NCI-H1417 (cell line): ENCODE results near the gene HEPN1.
A peak's percentile ranks its signal among the peaks of the same experiment; 100 is the strongest.
"Not testable (repeated sequence)": the region's sequence is repeated elsewhere in the genome, so short reads cannot be mapped to it uniquely, and the experiment has no call there.

Experiments used
- DNase-seq, 3 experiments: peaks; one replicate each; lab custom pipeline; 2025; lab: John Stamatoyannopoulos, UW

HEPN1 gene

DNA sequence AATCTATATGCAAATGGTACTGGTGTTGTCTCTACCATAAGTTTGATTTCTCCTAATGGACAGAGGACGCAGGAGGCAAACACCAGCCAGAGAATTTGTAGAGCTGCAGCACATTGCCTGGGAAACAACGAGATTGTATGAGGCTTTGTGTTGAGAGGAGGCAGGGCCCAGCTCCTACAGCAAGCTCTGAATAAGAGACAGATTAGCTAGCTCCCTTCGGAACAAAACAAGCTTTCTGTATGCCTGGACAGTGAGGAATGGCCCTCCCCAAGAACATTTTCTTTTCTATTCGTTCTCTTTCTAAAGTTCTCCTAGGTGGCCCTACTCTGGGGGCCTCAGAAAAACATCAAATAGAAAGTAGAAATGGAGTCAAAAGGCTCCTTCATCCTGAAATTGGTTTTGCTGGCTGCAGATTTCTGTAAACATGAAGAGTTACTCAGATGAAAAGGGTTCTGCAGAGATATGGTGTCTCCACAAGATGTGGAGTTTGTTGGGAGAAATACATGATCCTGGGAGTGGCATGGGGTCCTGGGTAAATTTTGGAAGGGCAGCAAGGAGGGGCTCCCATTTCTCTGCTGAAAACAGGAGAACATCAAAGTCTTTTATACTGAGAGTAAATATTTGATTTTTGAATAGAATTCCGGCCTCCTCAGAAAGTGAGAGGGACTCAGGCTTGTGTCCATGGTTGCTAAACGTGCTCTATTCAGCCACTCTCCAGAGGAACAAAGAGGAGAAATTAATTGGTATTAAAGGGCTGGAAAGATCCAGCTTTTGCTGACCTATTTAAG lies 23.6 kb downstream of the HEPN1 start:
- DNase-seq: peak in 1 of 3 experiments; percentile 30

DNA sequence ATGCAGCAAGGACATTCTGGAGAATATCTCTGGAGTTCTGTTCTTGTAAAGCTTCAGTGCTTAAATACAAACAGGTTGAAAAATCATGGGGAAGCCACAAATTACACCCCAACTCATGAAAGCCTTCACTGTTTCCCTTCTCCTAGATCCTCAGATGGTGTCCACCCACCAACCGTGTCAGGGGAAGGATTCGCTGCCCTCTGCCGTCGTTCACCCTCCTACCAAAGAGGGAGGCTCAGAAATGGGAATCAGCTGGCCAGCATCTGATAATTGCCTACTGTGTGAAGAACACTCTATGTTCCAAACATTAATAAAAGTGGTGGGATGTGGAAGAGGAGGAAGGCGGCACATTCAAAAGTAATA lies 24.2 kb downstream of the HEPN1 start:
- no peak for DNase-seq

DNA sequence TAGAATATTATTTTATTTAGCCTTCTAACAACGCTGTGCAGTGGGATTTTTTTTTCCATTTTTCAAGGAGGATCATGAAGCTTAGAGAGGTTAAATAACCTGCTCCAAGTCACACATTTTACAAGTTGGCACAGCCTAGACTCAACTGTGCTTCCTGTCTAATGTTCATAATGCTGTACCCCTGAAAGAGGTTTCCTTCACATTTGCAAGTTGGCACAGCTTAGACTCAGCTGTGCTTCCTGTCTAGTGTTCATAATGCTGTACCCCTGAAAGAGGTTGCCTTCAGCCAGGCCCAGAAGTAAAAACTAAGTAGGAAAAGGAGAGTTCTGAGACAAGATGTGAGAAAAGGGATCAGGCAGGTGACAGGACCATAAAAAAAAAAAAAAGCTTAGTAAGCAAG lies 24.7 kb downstream of the HEPN1 start:
- DNase-seq: no peak

DNA sequence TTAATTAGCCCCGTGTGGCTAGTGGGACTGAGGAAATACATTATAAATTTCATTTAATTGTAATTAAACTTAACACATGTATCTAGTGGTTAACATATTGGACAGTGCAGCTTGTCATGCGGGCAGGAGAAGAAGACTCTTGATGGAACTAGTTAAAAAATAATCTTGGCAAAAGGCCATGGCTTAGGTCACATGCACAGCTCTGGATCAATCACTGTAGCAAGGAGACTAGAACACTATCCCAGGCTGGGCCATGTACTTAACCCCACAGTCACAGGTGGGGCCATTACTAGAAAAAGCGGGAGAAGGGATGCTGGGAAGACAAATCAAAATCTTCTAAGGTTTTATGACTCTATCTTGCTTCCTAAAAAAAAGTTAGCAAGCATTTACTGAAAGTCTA lies 25.5 kb downstream of the HEPN1 start:
- no peak for DNase-seq

DNA sequence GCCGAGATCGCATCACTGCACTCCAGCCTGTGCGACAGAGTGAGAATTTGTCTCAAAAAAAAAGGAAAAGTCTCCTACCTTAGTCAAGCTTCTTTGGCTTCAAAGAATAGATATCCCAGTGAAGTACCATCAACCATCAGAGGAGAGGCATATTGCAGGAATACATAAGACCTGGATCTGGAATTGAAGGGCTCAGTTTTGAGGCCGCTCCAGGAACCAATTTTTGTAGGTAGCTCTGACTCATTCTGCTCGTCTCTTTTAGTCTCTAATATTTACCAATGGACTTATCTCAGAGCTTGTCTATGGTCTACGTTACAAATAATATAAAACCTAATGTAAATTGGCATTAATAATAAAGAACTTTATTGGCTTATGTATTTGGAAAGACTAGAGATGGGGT lies 26.8 kb downstream of the HEPN1 start:
- no peak for DNase-seq

DNA sequence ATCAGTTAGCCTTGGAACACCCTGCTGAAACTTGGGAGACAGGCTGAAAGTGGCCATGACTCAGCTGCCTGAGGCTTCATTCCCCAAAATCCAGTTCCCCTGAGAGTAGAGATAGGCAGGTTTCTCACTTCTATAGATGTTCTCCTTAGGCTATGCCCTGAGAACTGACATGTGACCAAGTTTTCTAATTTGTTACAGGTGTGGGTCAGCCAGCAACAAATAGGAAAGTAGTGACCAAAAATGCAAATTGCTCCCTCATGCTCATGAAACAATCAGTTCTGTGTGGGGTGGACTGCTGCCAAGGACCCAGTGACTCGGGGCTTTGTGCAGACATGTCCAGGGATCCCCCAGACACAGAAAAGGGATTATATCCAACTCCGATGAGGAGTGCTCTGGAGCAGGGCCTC lies 27.7 kb downstream of the HEPN1 start:
- DNase-seq: no peak

DNA sequence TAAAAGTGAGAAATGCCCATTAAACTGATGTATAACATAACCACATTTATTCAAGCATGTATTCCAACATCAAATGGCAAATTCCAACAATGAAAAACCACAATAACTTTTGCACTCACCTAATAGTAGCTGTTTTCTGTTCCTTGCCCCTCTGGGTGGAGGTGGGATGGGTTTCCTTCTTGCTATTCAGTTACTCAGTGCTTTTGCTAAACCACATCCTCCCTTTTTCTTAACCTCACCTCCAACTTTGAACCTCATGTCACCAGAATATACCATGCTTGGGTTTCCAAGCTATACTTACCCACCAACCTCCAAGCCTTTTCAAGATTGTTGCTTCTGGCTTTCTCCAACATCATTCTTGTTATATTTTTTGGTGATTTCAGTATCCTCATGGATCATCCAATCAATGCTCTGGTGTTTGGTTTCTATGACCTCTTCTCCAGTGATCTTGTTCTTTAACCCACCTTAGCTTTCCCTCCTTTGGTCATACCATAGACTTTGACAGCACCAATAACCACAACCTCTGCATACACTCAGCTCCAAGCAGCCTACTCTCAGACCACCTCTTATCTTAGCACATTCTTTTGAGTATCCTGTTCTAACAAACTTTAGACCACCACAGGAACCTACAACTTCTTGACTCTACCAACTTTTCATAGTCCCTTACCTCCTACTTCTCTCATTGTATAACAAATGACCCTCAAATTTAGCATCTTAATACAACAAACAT lies 31.7 kb downstream of the HEPN1 start:
- DNase-seq: no peak

DNA sequence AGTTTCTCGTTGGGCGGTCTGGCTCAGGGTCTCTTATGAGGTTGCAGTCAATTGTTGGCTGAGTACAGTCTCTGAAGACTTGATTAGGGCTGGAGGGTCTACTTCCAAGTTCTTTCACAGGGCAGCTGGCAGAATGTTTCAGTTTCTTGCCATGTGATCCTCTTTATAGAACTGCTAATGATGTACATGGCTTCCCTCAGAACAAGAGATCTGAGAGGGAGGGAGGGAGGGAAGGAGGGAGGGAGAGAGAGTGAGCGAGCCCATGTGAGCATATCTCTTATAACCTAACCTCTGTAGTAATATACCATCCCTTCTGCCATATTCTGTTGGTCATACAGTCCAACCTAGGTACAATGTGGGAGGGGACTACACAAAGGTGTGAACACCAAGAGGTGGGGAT lies 32.3 kb downstream of the HEPN1 start:
- DNase-seq: no peak

DNA sequence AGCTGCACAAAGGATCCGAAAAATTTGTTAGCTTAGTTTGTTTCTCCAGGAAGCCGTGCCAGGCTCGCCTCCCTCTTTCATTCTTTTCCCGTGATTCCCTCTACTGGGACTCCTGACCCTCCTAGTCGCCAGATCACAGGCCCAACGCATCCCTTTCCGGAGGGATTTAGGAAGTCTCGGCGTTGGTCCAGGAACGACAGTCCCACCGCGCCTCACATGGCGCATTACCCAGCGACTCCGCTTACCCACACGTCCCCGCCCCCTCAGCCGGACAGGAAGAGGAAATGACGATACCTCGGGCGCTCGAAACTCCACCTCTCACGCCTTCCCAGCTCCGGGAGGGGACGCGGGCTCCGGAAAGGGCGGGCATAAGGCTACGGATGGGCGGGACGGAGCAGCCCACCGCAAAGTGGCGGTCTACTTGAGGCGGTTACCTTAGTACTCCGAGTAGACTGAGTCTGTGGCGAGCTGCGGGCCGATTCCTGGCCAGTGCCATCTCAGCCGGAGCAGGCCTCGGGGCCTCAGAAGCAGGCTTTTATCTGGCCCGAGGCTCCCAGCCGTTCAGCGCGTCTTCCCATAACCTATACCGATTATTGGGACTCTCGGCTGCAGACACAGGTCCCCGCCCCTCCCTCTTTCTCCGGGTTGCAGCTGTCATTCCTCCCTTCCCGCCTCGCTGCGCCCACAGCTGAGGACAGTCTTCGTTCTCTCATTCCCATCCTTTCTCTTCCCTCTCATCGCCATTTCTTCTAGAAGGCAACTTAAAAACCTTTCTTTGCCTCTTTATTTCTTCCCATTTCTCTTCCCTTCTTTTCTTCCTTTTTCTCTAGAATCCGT lies 34.9 kb downstream of the HEPN1 start, which contains the start of gene CCDC15:
CCDC15 (plus strand) TSS at position 450 of the 837 bp plus-strand sequence. CDS start 531 bp downstream, outside the sequence.
- DNase-seq: peak; percentile 96 to 99 (median 99)

DNA sequence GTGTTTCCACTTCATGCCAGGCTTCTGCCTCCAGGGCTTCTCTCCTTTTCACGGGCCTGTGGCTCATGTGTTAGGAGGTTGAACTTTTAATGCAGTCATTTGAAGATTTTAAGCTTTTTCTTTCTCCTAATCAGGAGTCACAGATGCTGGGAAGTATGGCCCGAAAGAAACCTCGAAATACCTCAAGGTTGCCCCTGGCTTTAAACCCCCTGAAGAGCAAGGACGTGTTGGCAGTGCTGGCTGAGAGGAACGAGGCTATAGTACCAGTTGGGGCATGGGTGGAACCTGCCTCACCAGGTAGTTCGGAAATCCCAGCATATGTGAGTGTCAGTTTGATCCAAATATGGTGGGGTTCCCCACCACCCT lies 35.5 kb downstream of the HEPN1 start:
- peak in 2 of 3 experiments; percentile 54 to 59 for DNase-seq

DNA sequence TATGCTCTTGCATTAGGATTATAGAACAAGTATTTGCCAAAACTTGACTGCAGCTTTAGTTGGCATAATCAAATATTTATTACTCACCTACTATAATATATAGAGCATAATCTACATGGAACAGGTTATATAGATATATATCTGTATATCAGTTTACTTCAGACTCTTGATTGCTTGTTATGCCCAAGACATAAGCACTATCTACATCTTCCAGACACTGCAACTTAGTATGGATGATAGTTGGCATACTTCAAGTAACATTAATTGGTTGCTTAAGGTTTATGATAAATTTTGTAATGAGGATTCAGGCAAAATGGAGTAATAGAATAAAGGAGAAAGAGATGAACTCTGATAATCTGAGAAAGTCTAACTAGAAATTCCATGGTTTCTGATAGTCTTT lies 36.0 kb downstream of the HEPN1 start:
- DNase-seq: no peak

DNA sequence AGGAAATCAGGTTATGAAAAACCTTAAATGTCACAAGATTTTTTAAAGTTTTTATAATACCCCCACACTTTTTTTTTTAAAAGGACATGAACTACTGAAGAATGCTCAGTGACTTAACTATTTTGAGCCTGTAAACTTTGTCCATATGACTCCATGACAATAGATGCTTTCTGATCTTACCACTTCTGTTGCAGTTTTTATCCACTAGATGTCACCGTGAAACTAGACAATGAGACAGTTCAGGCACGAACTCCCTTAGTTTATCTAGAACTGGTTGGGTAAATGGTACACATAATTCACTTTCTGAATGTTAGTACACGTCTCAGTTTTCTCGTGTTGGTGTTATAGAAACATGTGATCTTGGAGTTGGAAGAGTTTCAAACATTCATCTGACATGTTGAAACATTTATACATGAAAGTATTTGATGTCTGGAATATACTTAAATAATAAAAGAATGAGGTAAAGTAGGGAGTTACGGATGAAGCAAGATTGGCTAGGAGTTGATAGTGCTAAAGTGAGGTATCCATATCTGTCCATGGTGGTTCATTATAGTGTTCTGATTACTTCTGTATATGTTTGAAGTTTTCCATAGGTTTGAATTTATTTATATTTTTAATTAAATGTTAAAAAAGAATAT lies 43.0 kb downstream of the HEPN1 start:
- peak; percentile 26 to 88 (median 54) for DNase-seq

DNA sequence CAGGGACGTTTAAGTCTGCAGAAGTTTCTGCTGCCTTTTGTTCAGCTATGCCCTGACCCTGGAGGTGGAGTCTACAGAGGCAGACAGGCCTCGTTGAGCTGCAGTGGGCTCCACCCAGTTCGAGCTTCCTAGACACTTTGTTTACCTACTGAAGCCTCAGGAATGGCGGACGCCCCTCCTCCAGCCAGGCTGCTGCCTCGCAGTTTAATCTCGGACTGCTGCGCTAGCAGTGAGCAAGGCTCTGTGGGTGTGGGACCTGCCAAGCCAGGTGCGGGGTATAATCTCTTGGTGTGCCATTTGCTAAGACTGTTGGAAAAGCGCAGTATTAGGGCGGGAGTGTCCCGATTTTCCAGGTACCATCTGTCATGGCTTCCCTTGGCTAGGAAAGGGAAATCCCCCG lies 49.1 kb downstream of the HEPN1 start:
- not testable (repeated sequence) for DNase-seq
